K562 (cell line): ENCODE data around the gene MAST1. TPM values are rescaled to one million over a fixed set of nuclear protein-coding genes. Genes with fewer than 3 reads are reported as not detected.

Source experiments
- BRD4 ChIP-seq: fragments of 200-600 bp; sonication (generic); IDR thresholded peaks from 2 replicates; pipeline ENCODE4 v1.6.1; 2017; ENCODE audit warnings: inconsistent platforms
- CC2D1A ChIP-seq: fragments of 450-650 bp; IDR thresholded peaks from 2 replicates; pipeline ENCODE4 v1.6.1; 2017; ENCODE audit warnings: mild to moderate bottlenecking
- ELF4 ChIP-seq: fragments of 450-650 bp; formaldehyde crosslinking; IDR thresholded peaks from 2 replicates; pipeline ENCODE4 v1.4.0; 2022; ENCODE audit warnings: missing genetic modification characterization
- ELK1 ChIP-seq: sonication (generic); formaldehyde crosslinking; IDR thresholded peaks from 2 replicates; pipeline ENCODE4 v1.8.1; 2022; ENCODE audit warnings: missing genetic modification reagents
- IRF9 ChIP-seq: fragments of 450-650 bp; IDR thresholded peaks from 2 replicates; pipeline ENCODE4 v1.6.1; 2016; ENCODE audit warnings: missing biosample characterization, missing genetic modification characterization
- LCOR ChIP-seq: sonication (generic); formaldehyde crosslinking; IDR thresholded peaks from 2 replicates; pipeline ENCODE4 v1.8.0; 2022; ENCODE audit warnings: mild to moderate bottlenecking, missing genetic modification reagents
- MAFF ChIP-seq: IDR thresholded peaks from 2 replicates; pipeline ENCODE4 v1.6.1; 2012; ENCODE audit warnings: low read length, improper control_type of control experiment
- MAFG ChIP-seq: fragments of 450-650 bp; conservative IDR thresholded peaks from 2 replicates; pipeline ENCODE4 v1.6.1; 2016; ENCODE audit warnings: missing genetic modification characterization, missing compliant biosample characterization
- NR2C1 ChIP-seq, 2 experiments: fragments of 450-650 bp; IDR thresholded peaks; 2 replicates each; pipeline ENCODE4 v1.6.1; 2017; ENCODE audit warnings: mild to moderate bottlenecking in 2 of 2, antibody characterized with exemption in 1 of 2, inconsistent platforms in 1 of 2, missing compliant biosample characterization in 1 of 2, missing genetic modification characterization in 1 of 2
- PBX2 ChIP-seq, 2 experiments: IDR thresholded peaks in 1 of 2; conservative IDR thresholded peaks in 1 of 2; 2 replicates each; pipeline ENCODE4 v1.6.1; 2016; ENCODE audit warnings: low read depth in 2 of 2, mild to moderate bottlenecking in 1 of 2, missing compliant biosample characterization in 1 of 2, missing genetic modification characterization in 1 of 2, moderate library complexity in 1 of 2
- PML ChIP-seq: IDR thresholded peaks from 2 replicates; pipeline ENCODE4 v1.6.1; 2012; ENCODE audit warnings: low read length, inconsistent platforms
- POLR2G ChIP-seq: fragments of 200-400 bp; formaldehyde crosslinking; IDR thresholded peaks from 2 replicates; pipeline ENCODE4 v1.6.1; 2017; ENCODE audit warnings: low read depth, mild to moderate bottlenecking, antibody characterized with exemption, low read length, moderate library complexity
- U2AF2 ChIP-seq: fragments of 200-400 bp; formaldehyde crosslinking; optimal IDR thresholded peaks from 2 replicates; pipeline ENCODE3; 2017; ENCODE audit warnings: low read depth, mild to moderate bottlenecking, low read length
- ZBTB17 ChIP-seq: fragments of 450-650 bp; formaldehyde crosslinking; IDR thresholded peaks from 2 replicates; pipeline ENCODE4 v1.4.0; 2020; ENCODE audit warnings: mild to moderate bottlenecking
- polyA plus RNA-seq, 8 experiments: library from polyadenylated mRNA; depleted of rRNA in 4 of 8; stranded (reverse) in 5 of 8; unstranded in 3 of 8; fragments of >200 nt; fragmentation: Nextera tagmentation in 2 of 8; fragmentation: Illumina TruSeq in 1 of 8; extraction: Ambion mirVana in 2 of 8; extraction: Trizol in 1 of 8; gene quantifications; 2 replicates each; pipeline versions ENCODE4 v1.2.1 to v1.2.3, GENCODE V29; 2011 to 2014; ENCODE audit warnings: inconsistent platforms in 1 of 8, missing spikeins in 1 of 8
- total RNA-seq, 7 experiments: library from RNA; depleted of rRNA in 6 of 7; stranded (reverse); fragments of >200 nt in 6 of 7; fragmentation: Illumina TruSeq in 2 of 7; extraction: Trizol in 2 of 7; gene quantifications; 2 replicates each; pipeline versions ENCODE4 v1.2.1 to v1.2.3, GENCODE V29; 2011 to 2021; ENCODE audit warnings: low replicate concordance in 1 of 7
- TF ChIP-seq, protein P1 (sequence below): fragments of 250-450 bp; sonication (Bioruptor Pico); IDR thresholded peaks from 2 replicates; pipeline ENCODE4 v1.4.0; 2020; ENCODE audit warnings: borderline replicate concordance
- TF ChIP-seq, protein P2 (sequence below), 2 experiments: fragments of 450-650 bp; IDR thresholded peaks; 2 replicates each; pipeline ENCODE4 v1.6.1; 2018; ENCODE audit warnings: mild to moderate bottlenecking in 2 of 2, low read depth in 1 of 2; ENCODE audit not compliant: partially characterized antibody in 2 of 2

Gene MAST1
- total and polyA plus RNA-seq, 9 of the 15 experiments (the other 6 are each of a cell fraction or from before 2014, with no cell fraction given) = 0.48 to 10.3 (median 3.9) TPM

- TF ChIP-seq ELK1 (no peak), POLR2G (peak; percentile 88), ELF4 (CRISPR knock-in tag) (no peak), PBX2 (CRISPR knock-in tag; IDR thresholded peaks at IDR 0.05; ENCODE audit: low read depth) (no peak), PBX2 (tag; conservative IDR thresholded peaks at IDR 0.05; ENCODE audit: low read depth) (no peak), LCOR (CRISPR knock-in tag) (peak; percentile 48), IRF9 (tag) (no peak), MAFG (tag) (no peak), BRD4 (no peak; the same call in 1 of the 2 replicates), MAFF (no peak), CC2D1A (peak; percentile 81; the same call in 1 of the 2 replicates), ZBTB17 (CRISPR knock-in tag) (no peak), NR2C1 (IDR thresholded peaks at IDR 0.05) (no peak), NR2C1 (tag; IDR thresholded peaks at IDR 0.05) (0 out of 2 replicates have a peak, but pooled peaks have one; percentile 18), PML (peak; percentile 64), U2AF2 (no peak)
- TF ChIP-seq, protein P1, sequence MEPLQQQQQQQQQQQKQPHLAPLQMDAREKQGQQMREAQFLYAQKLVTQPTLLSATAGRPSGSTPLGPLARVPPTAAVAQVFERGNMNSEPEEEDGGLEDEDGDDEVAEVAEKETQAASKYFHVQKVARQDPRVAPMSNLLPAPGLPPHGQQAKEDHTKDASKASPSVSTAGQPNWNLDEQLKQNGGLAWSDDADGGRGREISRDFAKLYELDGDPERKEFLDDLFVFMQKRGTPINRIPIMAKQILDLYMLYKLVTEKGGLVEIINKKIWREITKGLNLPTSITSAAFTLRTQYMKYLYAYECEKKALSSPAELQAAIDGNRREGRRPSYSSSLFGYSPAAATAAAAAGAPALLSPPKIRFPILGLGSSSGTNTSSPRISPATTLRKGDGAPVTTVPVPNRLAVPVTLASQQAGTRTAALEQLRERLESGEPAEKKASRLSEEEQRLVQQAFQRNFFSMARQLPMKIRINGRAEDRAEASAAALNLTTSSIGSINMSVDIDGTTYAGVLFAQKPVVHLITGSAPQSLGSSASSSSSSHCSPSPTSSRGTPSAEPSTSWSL (CRISPR knock-in tag) = no peak
- TF ChIP-seq, protein P2, sequence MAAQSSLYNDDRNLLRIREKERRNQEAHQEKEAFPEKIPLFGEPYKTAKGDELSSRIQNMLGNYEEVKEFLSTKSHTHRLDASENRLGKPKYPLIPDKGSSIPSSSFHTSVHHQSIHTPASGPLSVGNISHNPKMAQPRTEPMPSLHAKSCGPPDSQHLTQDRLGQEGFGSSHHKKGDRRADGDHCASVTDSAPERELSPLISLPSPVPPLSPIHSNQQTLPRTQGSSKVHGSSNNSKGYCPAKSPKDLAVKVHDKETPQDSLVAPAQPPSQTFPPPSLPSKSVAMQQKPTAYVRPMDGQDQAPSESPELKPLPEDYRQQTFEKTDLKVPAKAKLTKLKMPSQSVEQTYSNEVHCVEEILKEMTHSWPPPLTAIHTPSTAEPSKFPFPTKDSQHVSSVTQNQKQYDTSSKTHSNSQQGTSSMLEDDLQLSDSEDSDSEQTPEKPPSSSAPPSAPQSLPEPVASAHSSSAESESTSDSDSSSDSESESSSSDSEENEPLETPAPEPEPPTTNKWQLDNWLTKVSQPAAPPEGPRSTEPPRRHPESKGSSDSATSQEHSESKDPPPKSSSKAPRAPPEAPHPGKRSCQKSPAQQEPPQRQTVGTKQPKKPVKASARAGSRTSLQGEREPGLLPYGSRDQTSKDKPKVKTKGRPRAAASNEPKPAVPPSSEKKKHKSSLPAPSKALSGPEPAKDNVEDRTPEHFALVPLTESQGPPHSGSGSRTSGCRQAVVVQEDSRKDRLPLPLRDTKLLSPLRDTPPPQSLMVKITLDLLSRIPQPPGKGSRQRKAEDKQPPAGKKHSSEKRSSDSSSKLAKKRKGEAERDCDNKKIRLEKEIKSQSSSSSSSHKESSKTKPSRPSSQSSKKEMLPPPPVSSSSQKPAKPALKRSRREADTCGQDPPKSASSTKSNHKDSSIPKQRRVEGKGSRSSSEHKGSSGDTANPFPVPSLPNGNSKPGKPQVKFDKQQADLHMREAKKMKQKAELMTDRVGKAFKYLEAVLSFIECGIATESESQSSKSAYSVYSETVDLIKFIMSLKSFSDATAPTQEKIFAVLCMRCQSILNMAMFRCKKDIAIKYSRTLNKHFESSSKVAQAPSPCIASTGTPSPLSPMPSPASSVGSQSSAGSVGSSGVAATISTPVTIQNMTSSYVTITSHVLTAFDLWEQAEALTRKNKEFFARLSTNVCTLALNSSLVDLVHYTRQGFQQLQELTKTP (IDR thresholded peaks at IDR 0.05; ENCODE audit: low read depth in 1 of 2, partially characterized antibody in 2 of 2) = peak in 1 of 2 experiments; percentile 50
These were observed 48.8 kb downstream of the MAST1 start, which contains the start of gene KLF1 (continued) for GRCh38 chr19:12886969-12887747.
